HG03575 (cell line): ENCODE measurements around the gene GALNT18.

Experiments used
- ATAC-seq: cut with Tn5 transposase; IDR thresholded peaks from one replicate; pipeline ENCODE4 v1.9.1; 2021; ENCODE audit not compliant: unreplicated experiment, insufficient number of reproducible peaks, low FRiP score; ENCODE audit errors: extremely low read depth

The GALNT18 gene

GRCh38 chr11:11514246-11514645 is 107.6 kb downstream of the GALNT18 start:
- ATAC-seq, result no peak

GRCh38 chr11:11513422-11513821 is 108.4 kb downstream of the GALNT18 start:
- no peak for ATAC-seq

DNA sequence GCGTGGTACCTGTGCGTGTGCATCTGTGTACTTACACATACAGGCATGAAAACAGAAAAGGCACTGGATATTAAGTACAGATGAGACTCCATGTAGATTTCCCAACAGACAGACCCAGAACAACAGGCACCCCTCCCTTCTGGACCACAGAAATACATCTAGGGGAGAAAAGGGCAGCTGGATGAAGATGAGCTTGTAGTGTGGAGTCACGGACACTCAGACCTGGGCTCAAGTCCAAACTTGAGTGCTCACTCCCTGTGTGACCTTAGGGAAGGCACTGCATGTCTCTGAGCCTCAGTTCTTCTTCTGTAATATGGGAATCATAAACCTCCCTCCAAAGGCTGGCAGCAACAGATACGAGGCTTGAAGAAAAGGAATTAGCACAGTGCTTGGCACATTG is 108.9 kb downstream of the GALNT18 start:
- ATAC-seq, result no peak

DNA sequence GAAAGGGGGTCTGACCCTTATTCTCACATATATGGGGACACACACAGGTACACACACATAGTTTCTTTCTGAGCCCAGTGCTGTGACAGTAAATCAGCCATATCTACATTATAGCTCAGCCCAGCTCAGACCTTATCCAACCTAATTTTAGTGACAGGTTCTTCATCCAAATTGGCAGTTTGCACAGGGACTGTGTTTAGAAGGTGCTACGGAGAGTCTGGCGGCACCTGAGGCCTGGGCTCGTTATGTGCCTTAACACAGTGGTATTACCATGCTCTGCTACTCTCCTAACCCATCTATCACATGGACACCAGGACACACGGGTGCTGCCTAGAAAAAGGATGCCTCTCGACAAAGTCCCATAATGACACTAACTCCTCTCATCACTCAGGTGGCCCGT is 109.3 kb downstream of the GALNT18 start:
- ATAC-seq, result no peak

GRCh38 chr11:11512090-11512489 is 109.7 kb downstream of the GALNT18 start:
- ATAC-seq, result no peak

GRCh38 chr11:11510939-11511338 is 110.9 kb downstream of the GALNT18 start:
- no peak for ATAC-seq

- ATAC-seq, result no peak
Observed at GRCh38 chr11:11505692-11506091, 116.1 kb downstream of the GALNT18 start.

DNA sequence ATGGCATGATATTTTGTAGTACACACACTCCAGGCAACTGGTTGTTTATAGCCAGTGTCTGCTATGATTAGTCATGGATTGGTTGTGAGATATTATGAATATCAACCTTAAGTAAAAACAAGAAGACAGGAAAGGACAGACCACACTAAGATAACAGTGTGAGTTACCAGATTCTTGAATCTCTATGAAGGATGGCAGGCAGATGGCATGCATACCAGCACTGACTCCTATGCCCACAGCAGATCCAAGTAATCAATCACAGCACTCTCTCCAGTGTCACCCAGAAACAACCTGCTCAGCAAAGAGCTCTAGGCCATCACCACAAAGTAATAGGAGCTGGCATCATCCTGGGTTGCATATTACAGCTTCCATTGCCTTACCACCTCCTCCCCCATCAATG is 116.6 kb downstream of the GALNT18 start:
- ATAC-seq, result no peak

GRCh38 chr11:11504071-11504470 is 117.7 kb downstream of the GALNT18 start:
- no peak for ATAC-seq

DNA sequence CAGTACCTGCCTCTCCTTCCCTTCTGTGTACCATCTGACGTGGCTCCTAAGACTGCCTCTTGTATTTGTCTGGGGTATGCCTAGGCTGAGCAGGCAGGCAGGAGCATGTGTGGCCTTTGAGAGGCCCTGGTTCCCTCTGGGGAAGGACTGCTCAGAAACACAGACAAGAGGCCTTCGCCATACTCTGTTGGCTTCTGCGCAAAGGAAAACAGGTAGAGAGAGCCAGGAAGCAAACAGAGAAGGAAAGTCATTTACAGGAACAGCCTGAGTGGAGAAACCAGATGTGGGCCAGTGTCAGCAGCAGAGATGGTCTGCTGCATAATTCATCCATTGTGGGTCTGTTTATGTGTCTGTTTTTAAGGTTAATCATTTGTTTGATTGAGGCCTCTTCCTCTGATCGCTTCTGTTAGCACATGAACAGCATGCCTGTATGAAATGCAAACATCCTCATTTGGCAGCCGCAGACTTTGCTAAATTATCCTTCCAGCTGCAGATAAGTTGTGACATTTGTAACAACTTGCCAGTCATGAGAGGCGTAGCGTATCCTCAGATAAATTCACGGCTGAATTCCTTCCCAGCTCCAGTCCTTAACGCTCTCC is 119.4 kb downstream of the GALNT18 start:
- no peak for ATAC-seq

DNA sequence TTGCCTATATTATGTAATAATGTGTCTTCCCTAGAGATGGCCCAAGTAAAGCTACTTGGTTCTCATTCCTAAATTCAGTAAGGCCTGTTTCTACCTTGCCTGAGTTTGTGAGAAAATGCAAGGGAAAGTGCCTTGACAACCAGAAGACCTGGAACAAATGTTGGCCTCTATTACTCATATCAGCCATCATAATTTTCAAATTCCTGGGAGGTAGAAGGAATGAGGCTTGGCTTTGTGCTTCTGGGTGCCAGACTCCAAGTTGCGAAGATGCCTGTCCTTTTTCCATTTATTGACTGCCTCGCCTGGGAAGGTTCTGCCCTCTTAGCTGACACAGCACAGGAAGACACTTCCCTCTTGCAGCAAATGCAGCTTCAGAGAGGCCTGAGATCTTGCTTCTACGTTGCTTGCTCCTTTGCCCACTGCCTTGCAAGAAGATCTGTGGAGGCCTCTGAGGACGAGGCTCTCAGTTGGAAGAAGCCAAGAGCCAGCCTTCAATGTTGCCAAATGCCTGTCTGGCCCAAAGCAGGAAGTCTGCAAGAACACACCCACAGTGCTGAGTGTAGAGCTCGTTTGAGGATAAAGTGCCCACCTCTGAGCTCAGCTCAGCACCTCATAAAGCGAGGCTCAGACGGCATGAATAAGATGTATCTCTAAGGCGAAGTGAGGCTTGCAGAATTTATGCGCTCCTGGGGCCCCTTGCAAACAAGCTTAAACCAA is 120.1 kb downstream of the GALNT18 start:
- no peak for ATAC-seq

DNA sequence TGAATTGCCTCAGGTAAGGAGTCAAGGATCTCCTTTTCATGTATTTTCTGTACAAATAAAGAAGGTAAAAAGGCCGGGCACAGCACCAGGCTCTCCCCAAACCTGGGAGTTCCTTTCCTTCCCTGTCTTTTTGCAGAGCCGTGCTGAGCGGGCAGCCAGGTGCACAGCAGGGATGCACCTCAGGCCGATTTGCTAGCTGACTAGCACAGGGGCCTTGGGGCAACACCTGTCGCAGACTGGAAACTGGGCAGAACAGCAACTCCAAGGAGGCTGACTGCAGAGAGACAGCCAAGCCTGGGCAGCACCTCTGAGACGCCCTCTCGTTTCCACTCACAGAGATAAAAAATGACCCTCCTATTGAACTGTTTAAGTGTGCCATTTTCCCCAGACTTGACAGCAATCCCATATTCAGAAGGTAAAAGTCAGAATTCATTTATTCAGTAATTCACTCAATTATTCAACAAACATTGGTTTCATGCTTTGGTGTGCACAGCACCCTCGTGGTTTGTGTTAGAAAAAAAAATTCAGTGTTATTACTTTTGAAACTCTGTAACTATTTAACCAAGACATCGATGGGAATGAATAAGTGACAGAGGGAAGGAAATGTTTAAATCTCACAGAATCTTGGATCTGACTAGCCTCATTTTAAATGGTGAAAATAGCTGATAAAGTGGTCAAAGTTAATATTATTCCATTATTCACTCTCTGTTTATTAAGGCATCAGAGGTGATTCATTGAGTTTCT is 120.9 kb downstream of the GALNT18 start:
- no peak for ATAC-seq

GRCh38 chr11:11499300-11499699 is 122.5 kb downstream of the GALNT18 start:
- ATAC-seq, result no peak

GRCh38 chr11:11498195-11498594 is 123.6 kb downstream of the GALNT18 start:
- no peak for ATAC-seq

GRCh38 chr11:11496879-11497278 is 124.9 kb downstream of the GALNT18 start:
- no peak for ATAC-seq

- no peak for ATAC-seq
Observed at GRCh38 chr11:11494348-11494747, 127.5 kb downstream of the GALNT18 start.

DNA sequence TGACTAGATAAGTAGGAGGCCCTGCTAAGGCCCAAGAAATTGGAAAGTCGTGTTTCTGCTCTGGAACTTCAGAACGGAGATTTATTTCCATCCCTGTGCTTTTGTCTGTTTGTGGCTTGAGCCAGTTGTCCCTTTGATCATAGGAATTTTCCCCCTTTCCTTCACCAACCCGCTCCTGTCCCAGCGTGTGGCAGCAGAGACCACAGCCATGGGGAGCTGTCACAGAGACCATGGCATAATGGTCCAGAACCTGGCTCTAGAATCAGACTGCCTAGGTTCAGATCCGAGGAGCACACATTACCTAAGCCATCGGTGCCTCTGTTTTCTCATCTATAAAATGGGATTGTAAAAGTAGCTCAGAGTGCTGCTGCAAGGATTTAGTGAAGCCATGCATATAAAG is 128.1 kb downstream of the GALNT18 start:
- no peak for ATAC-seq

- ATAC-seq, result no peak
Observed at GRCh38 chr11:11491589-11491988, 130.2 kb downstream of the GALNT18 start.

DNA sequence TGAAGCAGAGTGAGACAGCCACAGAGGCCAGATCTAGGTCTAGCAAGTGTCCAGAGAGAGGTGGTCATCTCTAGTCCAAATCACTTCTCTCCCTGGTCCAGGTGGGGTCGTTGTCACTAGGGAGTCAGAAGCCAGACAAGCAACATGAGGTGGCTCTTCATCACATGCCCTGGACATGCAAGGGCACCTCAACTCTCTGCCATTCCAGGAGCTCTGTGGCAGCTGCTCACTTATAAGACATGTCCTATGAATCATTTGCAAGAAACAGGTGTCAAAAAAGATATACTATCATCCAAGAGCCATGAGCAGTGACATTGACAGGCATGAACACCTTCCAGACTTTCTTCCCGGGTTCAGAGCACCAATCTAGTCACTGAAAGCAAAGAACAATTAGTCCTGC is 130.8 kb downstream of the GALNT18 start:
- ATAC-seq, result no peak

- ATAC-seq, result no peak
Observed at GRCh38 chr11:11486423-11486822, 135.4 kb downstream of the GALNT18 start.
